ENCODE measurements around the gene HIPK2.

- TF ChIP-seq SP1 (IDR thresholded peaks at IDR 0.05) (no peak), FOXM1 (IDR thresholded peaks at IDR 0.05; ENCODE audit: borderline replicate concordance) (no peak), TARDBP (IDR thresholded peaks at IDR 0.05) (no peak), ELF4 (IDR thresholded peaks at IDR 0.05) (no peak), ARNT (IDR thresholded peaks at IDR 0.05) (no peak)
Measured at GRCh38 chr7:139738101-139738489, 39.7 kb downstream of the HIPK2 start.

All from HEK293T (cell line).